ENCODE measurements around the gene PARVA.

DNA sequence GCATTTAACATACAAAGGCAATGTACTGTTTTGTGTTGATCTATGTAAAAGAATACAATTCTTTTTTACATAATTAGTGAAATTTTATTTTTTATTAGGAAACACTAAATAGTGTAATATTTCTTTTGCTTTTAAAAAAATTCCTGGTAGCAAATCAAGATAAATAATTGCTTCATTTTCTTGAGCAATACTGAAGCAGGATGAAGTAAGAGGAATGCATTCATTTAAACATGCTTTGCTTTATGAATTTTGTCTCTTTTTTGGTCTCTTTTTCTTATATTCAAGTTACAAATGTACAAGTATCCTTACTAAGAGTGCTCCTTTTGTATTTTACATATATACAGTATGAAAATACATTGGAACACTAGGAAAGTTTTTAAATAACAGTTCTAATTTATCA is 152.4 kb downstream of the PARVA start:
- no peak for TF ChIP-seq EP300 (IDR thresholded peaks at IDR 0.05)
- no peak for TF ChIP-seq POLR2AphosphoS5 (IDR thresholded peaks at IDR 0.05)

Data from esophagus muscularis mucosa (tissue), 3 donors.